GM23338 (cell line): ENCODE data around the gene SCYGR4. TPM values are rescaled to one million over a fixed set of nuclear protein-coding genes. Genes with fewer than 3 reads are reported as not detected.

Experiments used
- ATAC-seq: fragments of 200-7000 bp; cut with Tn5 transposase; 3 replicates; pipeline ENCODE4 v1.9.1; 2020
- DNase-seq: peaks from one replicate; pipeline ENCODE4 v3.0.0-alpha.2; 2015; ENCODE audit warnings: low spot score
- H2AFZ ChIP-seq: fragments of 200-600 bp; sonication (generic); 2 replicates; pipeline ENCODE4 v1.8.0; 2016; ENCODE audit warnings: antibody characterized with exemption, mild to moderate bottlenecking, moderate library complexity
- H3F3A ChIP-seq: fragments of 200-600 bp; sonication (generic); replicated peaks from 2 replicates; pipeline ENCODE4 v1.8.0; 2017; ENCODE audit warnings: antibody characterized with exemption, mixed run types, low read depth
- H3K27ac ChIP-seq: fragments of 200-600 bp; sonication (generic); 2 replicates; pipeline ENCODE4 v1.6.1; 2016; ENCODE audit warnings: low read depth
- H3K27me3 ChIP-seq: fragments of 200-600 bp; sonication (generic); 2 replicates; pipeline ENCODE4 v1.8.0; 2016; ENCODE audit warnings: mild to moderate bottlenecking, mixed run types, moderate library complexity; ENCODE audit not compliant: insufficient read depth
- H3K36me3 ChIP-seq: fragments of 200-600 bp; sonication (generic); 2 replicates; pipeline ENCODE4 v1.8.0; 2016; ENCODE audit warnings: mild to moderate bottlenecking; ENCODE audit not compliant: insufficient read depth
- H3K4me1 ChIP-seq: fragments of 200-600 bp; sonication (generic); 2 replicates; pipeline ENCODE4 v1.8.0; 2016; ENCODE audit warnings: mild to moderate bottlenecking, moderate library complexity; ENCODE audit not compliant: insufficient read depth
- H3K4me2 ChIP-seq: fragments of 200-600 bp; sonication (generic); 2 replicates; pipeline ENCODE4 v1.7.1; 2017; ENCODE audit warnings: mixed run types
- H3K4me3 ChIP-seq: fragments of 200-600 bp; sonication (generic); 2 replicates; pipeline ENCODE4 v1.6.1; 2016; ENCODE audit warnings: mixed run types
- H3K79me2 ChIP-seq: fragments of 200-600 bp; sonication (generic); replicated peaks from 2 replicates; pipeline ENCODE4 v1.8.0; 2017; ENCODE audit warnings: mild to moderate bottlenecking; ENCODE audit not compliant: insufficient read depth
- H3K9me2 ChIP-seq: fragments of 200-600 bp; sonication (generic); 2 replicates; pipeline ENCODE4 v1.8.0; 2017; ENCODE audit not compliant: insufficient read depth
- H4K20me1 ChIP-seq: fragments of 200-600 bp; sonication (generic); replicated peaks from 2 replicates; pipeline ENCODE4 v1.8.0; 2017; ENCODE audit warnings: mild to moderate bottlenecking; ENCODE audit not compliant: insufficient read depth
- H3K27ac Mint-ChIP-seq: 2 replicates; pipeline ENCODE4 v1.8.0; 2020; ENCODE audit warnings: inconsistent platforms, mild to moderate bottlenecking, moderate library complexity, mixed read lengths
- H3K27me3 Mint-ChIP-seq: 3 replicates; pipeline ENCODE4 v1.8.0; 2022; ENCODE audit warnings: low read depth, mild to moderate bottlenecking, moderate library complexity, mixed read lengths, inconsistent platforms; ENCODE audit not compliant: insufficient read depth, poor library complexity
- H3K36me3 Mint-ChIP-seq: 3 replicates; pipeline ENCODE4 v1.8.0; 2021; ENCODE audit warnings: low read depth, mild to moderate bottlenecking, inconsistent platforms, moderate library complexity, mixed read lengths
- H3K4me1 Mint-ChIP-seq: 3 replicates; pipeline ENCODE4 v1.8.0; 2020; ENCODE audit warnings: mild to moderate bottlenecking, inconsistent platforms, mixed read lengths
- H3K4me3 Mint-ChIP-seq: 3 replicates; pipeline ENCODE4 v1.8.0; 2021; ENCODE audit warnings: moderate library complexity, mild to moderate bottlenecking, inconsistent platforms, mixed read lengths
- H3K9me3 Mint-ChIP-seq: 3 replicates; pipeline ENCODE4 v1.8.0; 2020; ENCODE audit warnings: moderate library complexity, mild to moderate bottlenecking, inconsistent platforms, mixed read lengths
- CREB1 ChIP-seq: fragments of 250-450 bp; sonication (Bioruptor Pico); IDR thresholded peaks from 2 replicates; pipeline ENCODE4 v1.5.0; 2020; ENCODE audit warnings: low read depth, mild to moderate bottlenecking, moderate library complexity
- EZH2 ChIP-seq: fragments of 200-600 bp; sonication (generic); IDR thresholded peaks from one replicate; pipeline ENCODE4 v1.8.0; 2017; ENCODE audit warnings: antibody characterized with exemption, mild to moderate bottlenecking, low read depth; ENCODE audit not compliant: unreplicated experiment
- EZH2phosphoT487 ChIP-seq: fragments of 200-600 bp; sonication (generic); IDR thresholded peaks from one replicate; pipeline ENCODE4 v1.8.1; 2018; ENCODE audit warnings: antibody characterized with exemption; ENCODE audit not compliant: unreplicated experiment
- JUNB ChIP-seq: IDR thresholded peaks from one replicate; pipeline ENCODE4 v1.6.1; 2016; ENCODE audit warnings: antibody characterized with exemption; ENCODE audit not compliant: unreplicated experiment
- NANOG ChIP-seq: IDR thresholded peaks from 2 replicates; pipeline ENCODE4 v1.6.1; 2016; ENCODE audit warnings: antibody characterized with exemption, borderline replicate concordance
- POLR2AphosphoS5 ChIP-seq: IDR thresholded peaks from 2 replicates; pipeline ENCODE4 v1.6.1; 2016; ENCODE audit warnings: antibody characterized with exemption, low read depth
- REST ChIP-seq: IDR thresholded peaks from one replicate; pipeline ENCODE4 v1.6.1; 2018; ENCODE audit warnings: antibody characterized with exemption; ENCODE audit not compliant: unreplicated experiment
- STAT1 ChIP-seq: IDR thresholded peaks from one replicate; pipeline ENCODE4 v1.6.1; 2016; ENCODE audit warnings: antibody characterized with exemption; ENCODE audit not compliant: unreplicated experiment
- ZNF114 ChIP-seq: fragments of 250-450 bp; sonication (Bioruptor Pico); IDR thresholded peaks from 2 replicates; pipeline ENCODE4 v1.5.0; 2020; ENCODE audit warnings: mild to moderate bottlenecking, moderate library complexity
- ZNF331 ChIP-seq: fragments of 250-450 bp; sonication (Bioruptor Pico); IDR thresholded peaks from 2 replicates; pipeline ENCODE4 v1.5.0; 2020; ENCODE audit warnings: low read depth, mild to moderate bottlenecking, moderate library complexity
- polyA plus RNA-seq: library from polyadenylated mRNA; unstranded; fragments of >200 nt; fragmentation: Nextera tagmentation; extraction: Ambion mirVana; gene quantifications from 2 replicates; pipeline ENCODE4 v1.2.1, GENCODE V29; 2016
- total RNA-seq: library from RNA; depleted of rRNA; stranded (reverse); fragments of >200 nt; shearing (Covaris generic); gene quantifications from 2 replicates; pipeline ENCODE4 v1.2.3, GENCODE V29; 2014
- TF ChIP-seq, protein P1 (sequence below): IDR thresholded peaks from 2 replicates; pipeline ENCODE4 v1.6.1; 2016; ENCODE audit warnings: antibody characterized with exemption
- TF ChIP-seq, protein P2 (sequence below), 2 experiments: fragments of 200-600 bp in 1 of 2; sonication (generic) in 1 of 2; conservative IDR thresholded peaks; 2 replicates each; pipeline versions ENCODE4 v1.5.1 to v1.6.1; 2016 to 2017; ENCODE audit warnings: antibody characterized with exemption in 2 of 2, low read depth in 2 of 2, mild to moderate bottlenecking in 2 of 2, moderate library complexity in 1 of 2
- TF ChIP-seq, protein P3 (sequence below): fragments of 250-450 bp; sonication (Bioruptor Pico); IDR thresholded peaks from 2 replicates; pipeline ENCODE4 v1.5.0; 2020; ENCODE audit warnings: mild to moderate bottlenecking, moderate library complexity

SCYGR4 gene
- total and polyA plus RNA-seq, 2 experiments from 2014 or later = not detected

GRCh38 chr2:227623226-227623625 lies 5.9 kb downstream of the SCYGR4 start:
- no peaks in the 10 kb centered on the region for H3K4me1 ChIP-seq
- H3K36me3 ChIP-seq = no peaks in the 10 kb centered on the region
- no peak for TF ChIP-seq POLR2AphosphoS5
- no peak for TF ChIP-seq JUNB
- no peak for TF ChIP-seq ZNF114
- TF ChIP-seq CREB1 = no peak
- TF ChIP-seq, protein P1, sequence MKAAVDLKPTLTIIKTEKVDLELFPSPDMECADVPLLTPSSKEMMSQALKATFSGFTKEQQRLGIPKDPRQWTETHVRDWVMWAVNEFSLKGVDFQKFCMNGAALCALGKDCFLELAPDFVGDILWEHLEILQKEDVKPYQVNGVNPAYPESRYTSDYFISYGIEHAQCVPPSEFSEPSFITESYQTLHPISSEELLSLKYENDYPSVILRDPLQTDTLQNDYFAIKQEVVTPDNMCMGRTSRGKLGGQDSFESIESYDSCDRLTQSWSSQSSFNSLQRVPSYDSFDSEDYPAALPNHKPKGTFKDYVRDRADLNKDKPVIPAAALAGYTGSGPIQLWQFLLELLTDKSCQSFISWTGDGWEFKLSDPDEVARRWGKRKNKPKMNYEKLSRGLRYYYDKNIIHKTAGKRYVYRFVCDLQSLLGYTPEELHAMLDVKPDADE = no peak
- no peak for TF ChIP-seq EZH2
- TF ChIP-seq, protein P2, sequence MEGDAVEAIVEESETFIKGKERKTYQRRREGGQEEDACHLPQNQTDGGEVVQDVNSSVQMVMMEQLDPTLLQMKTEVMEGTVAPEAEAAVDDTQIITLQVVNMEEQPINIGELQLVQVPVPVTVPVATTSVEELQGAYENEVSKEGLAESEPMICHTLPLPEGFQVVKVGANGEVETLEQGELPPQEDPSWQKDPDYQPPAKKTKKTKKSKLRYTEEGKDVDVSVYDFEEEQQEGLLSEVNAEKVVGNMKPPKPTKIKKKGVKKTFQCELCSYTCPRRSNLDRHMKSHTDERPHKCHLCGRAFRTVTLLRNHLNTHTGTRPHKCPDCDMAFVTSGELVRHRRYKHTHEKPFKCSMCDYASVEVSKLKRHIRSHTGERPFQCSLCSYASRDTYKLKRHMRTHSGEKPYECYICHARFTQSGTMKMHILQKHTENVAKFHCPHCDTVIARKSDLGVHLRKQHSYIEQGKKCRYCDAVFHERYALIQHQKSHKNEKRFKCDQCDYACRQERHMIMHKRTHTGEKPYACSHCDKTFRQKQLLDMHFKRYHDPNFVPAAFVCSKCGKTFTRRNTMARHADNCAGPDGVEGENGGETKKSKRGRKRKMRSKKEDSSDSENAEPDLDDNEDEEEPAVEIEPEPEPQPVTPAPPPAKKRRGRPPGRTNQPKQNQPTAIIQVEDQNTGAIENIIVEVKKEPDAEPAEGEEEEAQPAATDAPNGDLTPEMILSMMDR (conservative IDR thresholded peaks at IDR 0.05; ENCODE audit: low read depth in 2 of 2) = no peak
- TF ChIP-seq EZH2phosphoT487 = no peak
- TF ChIP-seq, protein P3, sequence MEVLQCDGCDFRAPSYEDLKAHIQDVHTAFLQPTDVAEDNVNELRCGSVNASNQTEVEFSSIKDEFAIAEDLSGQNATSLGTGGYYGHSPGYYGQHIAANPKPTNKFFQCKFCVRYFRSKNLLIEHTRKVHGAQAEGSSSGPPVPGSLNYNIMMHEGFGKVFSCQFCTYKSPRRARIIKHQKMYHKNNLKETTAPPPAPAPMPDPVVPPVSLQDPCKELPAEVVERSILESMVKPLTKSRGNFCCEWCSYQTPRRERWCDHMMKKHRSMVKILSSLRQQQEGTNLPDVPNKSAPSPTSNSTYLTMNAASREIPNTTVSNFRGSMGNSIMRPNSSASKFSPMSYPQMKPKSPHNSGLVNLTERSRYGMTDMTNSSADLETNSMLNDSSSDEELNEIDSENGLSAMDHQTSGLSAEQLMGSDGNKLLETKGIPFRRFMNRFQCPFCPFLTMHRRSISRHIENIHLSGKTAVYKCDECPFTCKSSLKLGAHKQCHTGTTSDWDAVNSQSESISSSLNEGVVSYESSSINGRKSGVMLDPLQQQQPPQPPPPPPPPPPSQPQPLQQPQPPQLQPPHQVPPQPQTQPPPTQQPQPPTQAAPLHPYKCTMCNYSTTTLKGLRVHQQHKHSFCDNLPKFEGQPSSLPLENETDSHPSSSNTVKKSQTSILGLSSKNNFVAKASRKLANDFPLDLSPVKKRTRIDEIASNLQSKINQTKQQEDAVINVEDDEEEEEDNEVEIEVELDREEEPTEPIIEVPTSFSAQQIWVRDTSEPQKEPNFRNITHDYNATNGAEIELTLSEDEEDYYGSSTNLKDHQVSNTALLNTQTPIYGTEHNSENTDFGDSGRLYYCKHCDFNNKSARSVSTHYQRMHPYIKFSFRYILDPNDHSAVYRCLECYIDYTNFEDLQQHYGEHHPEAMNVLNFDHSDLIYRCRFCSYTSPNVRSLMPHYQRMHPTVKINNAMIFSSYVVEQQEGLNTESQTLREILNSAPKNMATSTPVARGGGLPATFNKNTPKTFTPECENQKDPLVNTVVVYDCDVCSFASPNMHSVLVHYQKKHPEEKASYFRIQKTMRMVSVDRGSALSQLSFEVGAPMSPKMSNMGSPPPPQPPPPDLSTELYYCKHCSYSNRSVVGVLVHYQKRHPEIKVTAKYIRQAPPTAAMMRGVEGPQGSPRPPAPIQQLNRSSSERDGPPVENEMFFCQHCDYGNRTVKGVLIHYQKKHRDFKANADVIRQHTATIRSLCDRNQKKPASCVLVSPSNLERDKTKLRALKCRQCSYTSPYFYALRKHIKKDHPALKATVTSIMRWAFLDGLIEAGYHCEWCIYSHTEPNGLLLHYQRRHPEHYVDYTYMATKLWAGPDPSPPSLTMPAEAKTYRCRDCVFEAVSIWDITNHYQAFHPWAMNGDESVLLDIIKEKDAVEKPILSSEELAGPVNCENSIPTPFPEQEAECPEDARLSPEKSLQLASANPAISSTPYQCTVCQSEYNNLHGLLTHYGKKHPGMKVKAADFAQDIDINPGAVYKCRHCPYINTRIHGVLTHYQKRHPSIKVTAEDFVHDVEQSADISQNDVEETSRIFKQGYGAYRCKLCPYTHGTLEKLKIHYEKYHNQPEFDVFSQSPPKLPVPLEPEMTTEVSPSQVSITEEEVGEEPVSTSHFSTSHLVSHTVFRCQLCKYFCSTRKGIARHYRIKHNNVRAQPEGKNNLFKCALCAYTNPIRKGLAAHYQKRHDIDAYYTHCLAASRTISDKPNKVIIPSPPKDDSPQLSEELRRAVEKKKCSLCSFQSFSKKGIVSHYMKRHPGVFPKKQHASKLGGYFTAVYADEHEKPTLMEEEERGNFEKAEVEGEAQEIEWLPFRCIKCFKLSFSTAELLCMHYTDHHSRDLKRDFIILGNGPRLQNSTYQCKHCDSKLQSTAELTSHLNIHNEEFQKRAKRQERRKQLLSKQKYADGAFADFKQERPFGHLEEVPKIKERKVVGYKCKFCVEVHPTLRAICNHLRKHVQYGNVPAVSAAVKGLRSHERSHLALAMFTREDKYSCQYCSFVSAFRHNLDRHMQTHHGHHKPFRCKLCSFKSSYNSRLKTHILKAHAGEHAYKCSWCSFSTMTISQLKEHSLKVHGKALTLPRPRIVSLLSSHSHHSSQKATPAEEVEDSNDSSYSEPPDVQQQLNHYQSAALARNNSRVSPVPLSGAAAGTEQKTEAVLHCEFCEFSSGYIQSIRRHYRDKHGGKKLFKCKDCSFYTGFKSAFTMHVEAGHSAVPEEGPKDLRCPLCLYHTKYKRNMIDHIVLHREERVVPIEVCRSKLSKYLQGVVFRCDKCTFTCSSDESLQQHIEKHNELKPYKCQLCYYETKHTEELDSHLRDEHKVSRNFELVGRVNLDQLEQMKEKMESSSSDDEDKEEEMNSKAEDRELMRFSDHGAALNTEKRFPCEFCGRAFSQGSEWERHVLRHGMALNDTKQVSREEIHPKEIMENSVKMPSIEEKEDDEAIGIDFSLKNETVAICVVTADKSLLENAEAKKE (CRISPR knock-in tag) = no peak
- no peak for TF ChIP-seq STAT1
- TF ChIP-seq ZNF331 (CRISPR knock-in tag) = no peak
- no peak for TF ChIP-seq NANOG
- no peak for TF ChIP-seq REST
- no peaks in the 10 kb centered on the region for H3K9me2 ChIP-seq
- H3K27ac Mint-ChIP-seq = no peak overlapping the region
- no peak overlapping the region for H3K4me3 ChIP-seq
- no peaks in the 10 kb centered on the region for H3K36me3 Mint-ChIP-seq
- H3K4me1 Mint-ChIP-seq = peaks cover 4% of the 10 kb centered on the region
- H4K20me1 ChIP-seq = no peaks in the 10 kb centered on the region
- no peak overlapping the region for H3K27ac ChIP-seq
- no peak overlapping the region for H3K4me3 Mint-ChIP-seq
- no peaks in the 10 kb centered on the region for H3F3A ChIP-seq
- ATAC-seq = no peak
- H3K79me2 ChIP-seq = no peaks in the 10 kb centered on the region
- no peaks in the 10 kb centered on the region for H3K27me3 ChIP-seq
- DNase-seq = no peak
- no peak overlapping the region for H3K4me2 ChIP-seq
- H2AFZ ChIP-seq = no peak overlapping the region
- no peaks in the 10 kb centered on the region for H3K9me3 Mint-ChIP-seq
- peaks cover 2% of the 10 kb centered on the region for H3K27me3 Mint-ChIP-seq
